Lower leg skin (tissue), 4 donors: ENCODE results near the gene RRAGA. TPM values are rescaled to one million over a fixed set of nuclear protein-coding genes. Genes with fewer than 3 reads are reported as not detected.

Source experiments
- DNase-seq, 2 donors: peaks; one replicate each; pipeline ENCODE4 v3.0.0-alpha.2; 2019; ENCODE audit warnings: low spot score in 2 of 2
- H3K4me3 ChIP-seq: fragments of 200-600 bp; sonication (generic); 2 replicates; pipeline ENCODE4 v1.5.1; 2017; ENCODE audit warnings: mild to moderate bottlenecking, low read depth; ENCODE audit not compliant: poor library complexity, severe bottlenecking
- POLR2A ChIP-seq, 2 donors: fragments of 450-650 bp; IDR thresholded peaks; one replicate each; pipeline ENCODE4 v1.6.1; 2016 to 2017; ENCODE audit warnings: antibody characterized with exemption in 2 of 2, mild to moderate bottlenecking in 1 of 2, moderate library complexity in 1 of 2
- whole genome bisulfite sequencing, 2 donors: methylation state at CpG; one replicate each; pipeline ENCODE4 v1.1.5; 2018; 5-methylcytosine and 5-hydroxymethylcytosine counted together
- intact Hi-C: fragments of 100-400 bp; cut with DNase I; formaldehyde crosslinking; loops from one replicate; pipeline ENCODE4 v1.15.0; 2023; ENCODE audit warnings: low total_unique reads
- total RNA-seq, 4 donors: library from RNA; depleted of rRNA; stranded (reverse); fragments of >200 nt; gene quantifications; one replicate each; pipeline ENCODE4 v1.1.0, GENCODE V29; 2016
- TF ChIP-seq, protein P1 (sequence below), 3 donors: fragments of 450-650 bp; IDR thresholded peaks; one replicate each; pipeline ENCODE4 v1.5.1; 2016; ENCODE audit warnings: antibody characterized with exemption in 3 of 3, mild to moderate bottlenecking in 3 of 3, moderate library complexity in 2 of 3

RRAGA gene
- total RNA-seq, 4 donors from 2014 or later = 54.7 to 72.7 (median 56.8) TPM

DNA sequence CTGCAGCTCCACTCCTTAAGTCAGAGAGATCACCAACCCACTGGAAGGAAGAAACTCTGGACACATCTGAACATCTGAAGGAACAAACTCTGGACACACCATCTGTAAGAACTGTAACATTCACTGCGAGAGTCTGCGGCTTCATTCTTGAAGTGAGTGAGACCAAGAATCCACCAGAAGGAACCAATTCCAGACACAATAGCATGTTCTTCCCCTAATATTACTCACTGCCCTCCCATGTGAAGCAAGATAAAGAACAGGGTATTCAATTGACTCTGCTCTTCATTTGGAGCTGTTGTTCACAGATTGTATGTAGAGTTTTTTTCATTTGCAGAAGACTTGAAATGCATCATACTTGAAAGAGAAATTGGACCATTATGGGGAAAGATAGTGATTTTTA lies 27.0 kb upstream of the RRAGA start:
- no peak for DNase-seq
- intact Hi-C loops = no loop called here
- WGBS, 2 donors = 84 to 90% methylated on average over 2 of the region's 2 CpGs
- H3K4me3 ChIP-seq = no peak overlapping the region
- TF ChIP-seq POLR2A (IDR thresholded peaks at IDR 0.05) = no peak
- TF ChIP-seq, protein P1, sequence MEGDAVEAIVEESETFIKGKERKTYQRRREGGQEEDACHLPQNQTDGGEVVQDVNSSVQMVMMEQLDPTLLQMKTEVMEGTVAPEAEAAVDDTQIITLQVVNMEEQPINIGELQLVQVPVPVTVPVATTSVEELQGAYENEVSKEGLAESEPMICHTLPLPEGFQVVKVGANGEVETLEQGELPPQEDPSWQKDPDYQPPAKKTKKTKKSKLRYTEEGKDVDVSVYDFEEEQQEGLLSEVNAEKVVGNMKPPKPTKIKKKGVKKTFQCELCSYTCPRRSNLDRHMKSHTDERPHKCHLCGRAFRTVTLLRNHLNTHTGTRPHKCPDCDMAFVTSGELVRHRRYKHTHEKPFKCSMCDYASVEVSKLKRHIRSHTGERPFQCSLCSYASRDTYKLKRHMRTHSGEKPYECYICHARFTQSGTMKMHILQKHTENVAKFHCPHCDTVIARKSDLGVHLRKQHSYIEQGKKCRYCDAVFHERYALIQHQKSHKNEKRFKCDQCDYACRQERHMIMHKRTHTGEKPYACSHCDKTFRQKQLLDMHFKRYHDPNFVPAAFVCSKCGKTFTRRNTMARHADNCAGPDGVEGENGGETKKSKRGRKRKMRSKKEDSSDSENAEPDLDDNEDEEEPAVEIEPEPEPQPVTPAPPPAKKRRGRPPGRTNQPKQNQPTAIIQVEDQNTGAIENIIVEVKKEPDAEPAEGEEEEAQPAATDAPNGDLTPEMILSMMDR (IDR thresholded peaks at IDR 0.05) = no peak

DNA sequence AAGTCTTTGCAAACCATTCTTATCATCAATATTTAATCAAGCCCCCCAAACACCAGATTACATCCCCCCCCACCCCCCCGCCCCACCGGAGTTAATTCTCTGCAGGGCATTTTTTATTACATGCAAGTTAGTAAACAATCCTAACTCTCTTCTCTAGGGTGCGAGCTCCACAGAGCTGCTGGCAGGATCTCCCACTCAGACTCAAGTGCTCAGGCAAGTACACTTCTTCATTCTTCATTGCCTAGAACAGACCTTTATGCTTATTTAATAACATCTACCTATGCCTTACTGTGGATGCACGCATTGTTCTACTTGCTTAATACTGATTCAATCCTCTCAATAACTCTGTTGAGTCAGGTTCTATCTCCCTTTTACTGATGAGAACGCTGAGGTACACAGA lies 26.1 kb upstream of the RRAGA start:
- no peak overlapping the region for H3K4me3 ChIP-seq
- intact Hi-C loops = no loop called here
- no peak for DNase-seq
- 74 to 76% methylated on average over 5 of the region's 5 CpGs for WGBS, 2 donors
- TF ChIP-seq, protein P1 (IDR thresholded peaks at IDR 0.05) = no peak
- no peak for TF ChIP-seq POLR2A (IDR thresholded peaks at IDR 0.05)

- 91 to 92% methylated on average over 6 of the region's 6 CpGs for WGBS, 2 donors
- DNase-seq = no peak
- intact Hi-C loops = loop anchor here (5.0 kb wide), 1 partner anchor 769 kb away; no protein-coding TSS in a partner anchor
- no peak for TF ChIP-seq POLR2A (IDR thresholded peaks at IDR 0.05)
- TF ChIP-seq, protein P1 (IDR thresholded peaks at IDR 0.05) = no peak
- no peak overlapping the region for H3K4me3 ChIP-seq
Observed at GRCh38 chr9:19026375-19026774, 22.9 kb upstream of the RRAGA start.

GRCh38 chr9:19027825-19028224 lies 21.4 kb upstream of the RRAGA start:
- TF ChIP-seq, protein P1 (IDR thresholded peaks at IDR 0.05) = no peak
- TF ChIP-seq POLR2A (IDR thresholded peaks at IDR 0.05) = no peak
- intact Hi-C loops = loop anchor here (5.0 kb wide), 1 partner anchor 771 kb away; no protein-coding TSS in a partner anchor
- no peak overlapping the region for H3K4me3 ChIP-seq
- DNase-seq = no peak
- whole genome bisulfite sequencing, 2 donors = 92 to 95% methylated on average over 22 of the region's 22 CpGs

GRCh38 chr9:19028835-19029451 lies 20.3 kb upstream of the RRAGA start:
- intact Hi-C loops = loop anchor here (5.0 kb wide), 1 partner anchor 772 kb away; no protein-coding TSS in a partner anchor
- TF ChIP-seq, protein P1 (IDR thresholded peaks at IDR 0.05) = peak in 1 of 3 donors; percentile 9
- no peak for TF ChIP-seq POLR2A (IDR thresholded peaks at IDR 0.05)
- no peak overlapping the region for H3K4me3 ChIP-seq
- peak in 1 of 2 donors; percentile 44 for DNase-seq
- WGBS, 2 donors = 24 to 27% methylated on average over 8 of the region's 8 CpGs

GRCh38 chr9:19030899-19031298 lies 18.3 kb upstream of the RRAGA start:
- TF ChIP-seq, protein P1 (IDR thresholded peaks at IDR 0.05) = no peak
- no peak for TF ChIP-seq POLR2A (IDR thresholded peaks at IDR 0.05)
- no peak overlapping the region for H3K4me3 ChIP-seq
- DNase-seq = no peak
- intact Hi-C loops = no loop called here
- 68 to 80% methylated on average over 1 of the region's 1 CpG for WGBS, 2 donors
